CD4-positive, alpha-beta memory T cell (primary cell): ENCODE results near the gene RERGL. TPM values are rescaled to one million over a fixed set of nuclear protein-coding genes. Genes with fewer than 3 reads are reported as not detected.
"Not testable (repeated sequence)": the region's sequence is repeated elsewhere in the genome, so short reads cannot be mapped to it uniquely, and the experiment has no call there.

Source experiments
- CTCF ChIA-PET: fragments of 350-600 bp; sonication (Branson Sonifier 250); formaldehyde crosslinking; loops from one replicate; lab custom pipeline; 2021; ENCODE audit warnings: inconsistent platforms; ENCODE audit not compliant: partially characterized antibody; lab: Charles Lee
- POLR2A ChIA-PET: fragments of 350-600 bp; sonication (Branson Sonifier 250); formaldehyde crosslinking; loops from one replicate; lab custom pipeline; 2021; ENCODE audit not compliant: partially characterized antibody; lab: Charles Lee
- DNase-seq, 5 donors: peaks; one replicate each; pipeline versions ENCODE4 v3.0.0 to v3.0.0-alpha.2; 2020 to 2022; ENCODE audit warnings: mixed read lengths in 1 of 5
- H3K27ac ChIP-seq: one replicate; pipeline ENCODE4 v1.7.0; 2013; ENCODE audit warnings: low read depth, low read length
- H3K27me3 ChIP-seq: 2 replicates; pipeline ENCODE4 v1.7.0; 2013; ENCODE audit warnings: mild to moderate bottlenecking, low read length, moderate library complexity; ENCODE audit not compliant: insufficient read depth
- H3K36me3 ChIP-seq: 2 replicates; pipeline ENCODE4 v1.7.0; 2013; ENCODE audit warnings: mild to moderate bottlenecking, low read length, moderate library complexity; ENCODE audit not compliant: insufficient read depth
- H3K4me1 ChIP-seq: 2 replicates; pipeline ENCODE4 v1.7.0; 2013; ENCODE audit warnings: mild to moderate bottlenecking, low read length, moderate library complexity; ENCODE audit not compliant: insufficient read depth
- H3K4me3 ChIP-seq, 2 donors: one replicate each; pipeline ENCODE4 v1.7.0; 2013; ENCODE audit warnings: low read length in 2 of 2, mild to moderate bottlenecking in 1 of 2
- H3K9me3 ChIP-seq, 2 donors: one replicate each; pipeline ENCODE4 v1.7.0; 2013; ENCODE audit warnings: low read length in 2 of 2, control low read depth in 1 of 2; ENCODE audit not compliant: control insufficient read depth in 1 of 2
- H3K27ac Mint-ChIP-seq, 7 donors: one replicate each; pipeline ENCODE4 v1.8.0; 2020 to 2021; ENCODE audit warnings: mixed read lengths in 7 of 7, mild to moderate bottlenecking in 6 of 7, inconsistent platforms in 3 of 7, moderate library complexity in 3 of 7
- H3K27me3 Mint-ChIP-seq, 2 donors: one replicate each; pipeline ENCODE4 v1.8.0; 2020 to 2021; ENCODE audit warnings: mixed read lengths in 2 of 2
- H3K36me3 Mint-ChIP-seq, 2 donors: one replicate each; pipeline ENCODE4 v1.8.0; 2020 to 2021; ENCODE audit warnings: mixed read lengths in 2 of 2, inconsistent platforms in 1 of 2, mild to moderate bottlenecking in 1 of 2
- H3K4me1 Mint-ChIP-seq, 4 donors: one replicate each; pipeline ENCODE4 v1.8.0; 2020 to 2021; ENCODE audit warnings: mixed read lengths in 4 of 4, mild to moderate bottlenecking in 1 of 4
- H3K4me3 Mint-ChIP-seq, 8 donors: one replicate each; pipeline ENCODE4 v1.8.0; 2020 to 2021; ENCODE audit warnings: mixed read lengths in 8 of 8, mild to moderate bottlenecking in 7 of 8, moderate library complexity in 6 of 8, inconsistent platforms in 3 of 8
- H3K9me3 Mint-ChIP-seq, 8 donors: one replicate each; pipeline ENCODE4 v1.8.0; 2020 to 2021; ENCODE audit warnings: mixed read lengths in 8 of 8, mild to moderate bottlenecking in 5 of 8, inconsistent platforms in 3 of 8, moderate library complexity in 1 of 8
- intact Hi-C: fragments of 100-400 bp; cut with micrococcal nuclease; formaldehyde crosslinking; loops from one replicate; pipeline ENCODE4 v1.15.1; 2023
- polyA plus RNA-seq, 2 donors: library from polyadenylated mRNA; unstranded; fragments of 300-500 nt; fragmentation: Illumina TruSeq; gene quantifications; one replicate each; pipeline ENCODE4 v1.2.3, GENCODE V29; 2021
- total RNA-seq, 2 experiments: library from RNA; stranded (reverse); gene quantifications; one replicate each; pipeline ENCODE4 v1.2.3, GENCODE V29; 2021

RERGL gene
- total and polyA plus RNA-seq, 4 experiments from 2014 or later = not detected

- no peaks in the 10 kb centered on the region for H3K4me1 Mint-ChIP-seq
- H3K4me3 Mint-ChIP-seq = no peak overlapping the region
- H3K9me3 Mint-ChIP-seq = peaks cover 0 to 10% (median 4%) of the 10 kb centered on the region in 8 donors
- ChIA-PET POLR2A (no interaction called here), CTCF (no interaction called here)
- H3K27me3 ChIP-seq = no peaks in the 10 kb centered on the region
- H3K27ac ChIP-seq = no peak overlapping the region
- H3K36me3 Mint-ChIP-seq = no peaks in the 10 kb centered on the region
- no peaks in the 10 kb centered on the region for H3K4me1 ChIP-seq
- no peak overlapping the region for H3K27ac Mint-ChIP-seq
- H3K9me3 ChIP-seq = no peaks in the 10 kb centered on the region
- H3K4me3 ChIP-seq = no peak overlapping the region
- no peaks in the 10 kb centered on the region for H3K36me3 ChIP-seq
- no peaks in the 10 kb centered on the region for H3K27me3 Mint-ChIP-seq
- DNase-seq = no peak
- intact Hi-C loops = no loop called here
Measured at GRCh38 chr12:18068355-18068754, 21.6 kb downstream of the RERGL start.

- Histone ChIP-seq H3K27ac (no peak overlapping the region), H3K4me1 (no peaks in the 10 kb centered on the region), H3K36me3 (no peaks in the 10 kb centered on the region), H3K4me3 (no peak overlapping the region), H3K9me3 (no peaks in the 10 kb centered on the region), H3K27me3 (no peaks in the 10 kb centered on the region)
- Mint-ChIP-seq H3K4me3 (no peak overlapping the region), H3K36me3 (no peaks in the 10 kb centered on the region), H3K27me3 (no peaks in the 10 kb centered on the region), H3K9me3 (peaks cover 3 to 19% (median 7%) of the 10 kb centered on the region in 8 donors), H3K27ac (no peak overlapping the region), H3K4me1 (no peaks in the 10 kb centered on the region)
- intact Hi-C loops = no loop called here
- no peak for DNase-seq
- ChIA-PET POLR2A (no interaction called here), CTCF (no interaction called here)
Measured at GRCh38 chr12:18066666-18067065, 23.3 kb downstream of the RERGL start.

GRCh38 chr12:18062867-18063266, 27.1 kb downstream of the RERGL start:
- H3K27ac Mint-ChIP-seq, DNase-seq, H3K4me3 ChIP-seq, H3K36me3 ChIP-seq, H3K27me3 ChIP-seq, CTCF ChIA-PET, H3K4me3 Mint-ChIP-seq, H3K4me1 ChIP-seq, H3K27me3 Mint-ChIP-seq, H3K4me1 Mint-ChIP-seq, intact Hi-C loops, H3K36me3 Mint-ChIP-seq, H3K27ac ChIP-seq, POLR2A ChIA-PET, H3K9me3 ChIP-seq: not testable (repeated sequence)
- peaks cover 3 to 38% (median 17%) of the 10 kb centered on the region in 8 donors for H3K9me3 Mint-ChIP-seq

DNA sequence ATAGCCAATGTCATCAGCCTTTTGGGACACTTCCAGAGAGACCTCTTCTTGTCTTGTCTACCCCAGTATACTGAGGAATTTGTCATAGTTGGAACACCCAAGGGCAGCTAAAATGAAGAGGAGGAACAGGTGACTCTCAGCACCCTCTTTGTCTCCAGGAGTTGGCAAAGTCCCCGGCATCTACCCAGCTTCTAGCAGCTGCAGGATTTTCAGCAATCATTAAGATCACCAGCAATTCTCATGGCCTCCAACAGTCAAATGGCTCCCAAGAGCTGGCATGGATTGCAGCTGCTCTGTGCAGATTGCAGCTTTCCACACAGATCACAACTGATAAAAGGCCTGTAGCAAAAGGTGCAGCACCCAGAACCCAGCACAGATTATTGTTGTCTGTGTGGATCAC, 32.9 kb downstream of the RERGL start:
- CTCF ChIA-PET = no interaction called here
- Mint-ChIP-seq H3K4me1 (no peaks in the 10 kb centered on the region), H3K4me3 (no peak overlapping the region), H3K9me3 (peaks cover 0 to 35% (median 26%) of the 10 kb centered on the region in 8 donors), H3K36me3 (no peaks in the 10 kb centered on the region), H3K27me3 (no peaks in the 10 kb centered on the region), H3K27ac (no peak overlapping the region)
- Histone ChIP-seq H3K27ac (no peak overlapping the region), H3K36me3 (no peaks in the 10 kb centered on the region), H3K4me1 (no peaks in the 10 kb centered on the region), H3K4me3 (no peak overlapping the region), H3K27me3 (no peaks in the 10 kb centered on the region), H3K9me3 (no peaks in the 10 kb centered on the region)
- no peak for DNase-seq
- intact Hi-C loops = no loop called here
- POLR2A ChIA-PET = no interaction called here

DNA sequence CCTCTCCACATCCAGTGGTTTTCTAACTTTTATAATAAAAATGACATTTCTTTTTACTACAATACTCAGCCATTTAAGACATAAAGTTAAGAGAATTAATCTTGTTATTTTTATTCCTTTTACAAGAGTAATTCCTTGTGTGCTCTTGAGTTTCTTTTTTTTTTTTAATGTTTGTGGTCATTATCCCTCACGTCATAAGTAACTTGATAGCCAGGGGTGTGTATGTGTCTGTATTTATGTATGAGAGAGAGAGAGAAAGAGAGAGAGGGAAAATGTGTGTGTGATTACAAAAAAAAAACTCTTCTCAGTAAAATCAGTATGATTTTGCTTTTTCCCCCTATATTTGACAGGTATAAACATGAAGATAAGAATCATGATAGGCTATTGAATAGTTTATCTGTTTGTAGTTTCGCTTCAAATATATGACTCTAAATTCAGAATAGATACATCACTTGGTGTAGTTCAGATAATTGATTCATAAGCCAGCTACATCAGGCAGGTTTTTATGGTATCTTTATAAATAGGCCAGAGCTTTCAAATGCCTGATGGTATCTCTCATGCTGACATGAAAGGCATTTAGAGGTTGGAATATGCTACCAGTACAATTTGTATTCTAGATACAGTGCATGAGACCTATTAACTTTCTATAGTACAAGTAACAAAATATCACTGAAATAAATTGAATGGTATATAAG, 34.9 kb downstream of the RERGL start:
- H3K4me3 Mint-ChIP-seq = no peak overlapping the region
- no peak overlapping the region for H3K27ac Mint-ChIP-seq
- H3K27me3 Mint-ChIP-seq = no peaks in the 10 kb centered on the region

GRCh38 chr12:18045446-18045992, 44.5 kb downstream of the RERGL start:
- H3K9me3 ChIP-seq = no peaks in the 10 kb centered on the region
- Mint-ChIP-seq H3K4me1 (no peaks in the 10 kb centered on the region), H3K9me3 (peaks cover 0 to 16% (median 3%) of the 10 kb centered on the region in 8 donors), H3K36me3 (no peaks in the 10 kb centered on the region), H3K4me3 (no peak overlapping the region), H3K27me3 (no peaks in the 10 kb centered on the region), H3K27ac (no peak overlapping the region)
- no peak overlapping the region for H3K27ac ChIP-seq
- H3K4me3 ChIP-seq = no peak overlapping the region
- no peaks in the 10 kb centered on the region for H3K4me1 ChIP-seq
- POLR2A ChIA-PET = no interaction called here
- H3K27me3 ChIP-seq = no peaks in the 10 kb centered on the region
- CTCF ChIA-PET = no interaction called here
- no peak for DNase-seq
- intact Hi-C loops = no loop called here
- H3K36me3 ChIP-seq = no peaks in the 10 kb centered on the region

More for the DNA sequence above, 34.9 kb downstream of the RERGL start:
- H3K4me1 Mint-ChIP-seq = no peaks in the 10 kb centered on the region
- H3K36me3 ChIP-seq = no peaks in the 10 kb centered on the region
- DNase-seq = no peak
- H3K9me3 Mint-ChIP-seq = peaks cover 0 to 30% (median 19%) of the 10 kb centered on the region in 8 donors
- no peaks in the 10 kb centered on the region for H3K36me3 Mint-ChIP-seq
- CTCF ChIA-PET = no interaction called here
- no peaks in the 10 kb centered on the region for H3K27me3 ChIP-seq
- intact Hi-C loops = no loop called here
- no peak overlapping the region for H3K4me3 ChIP-seq
- H3K27ac ChIP-seq = no peak overlapping the region
- H3K9me3 ChIP-seq = no peaks in the 10 kb centered on the region
- POLR2A ChIA-PET = no interaction called here
- H3K4me1 ChIP-seq = no peaks in the 10 kb centered on the region

GRCh38 chr12:18040060-18040742, 49.8 kb downstream of the RERGL start:
- H3K9me3 Mint-ChIP-seq = peaks cover 0 to 23% (median 13%) of the 10 kb centered on the region in 8 donors
- H3K4me1 Mint-ChIP-seq, H3K27ac Mint-ChIP-seq, POLR2A ChIA-PET, H3K27ac ChIP-seq, H3K36me3 Mint-ChIP-seq, DNase-seq, intact Hi-C loops, H3K9me3 ChIP-seq, CTCF ChIA-PET, H3K4me3 Mint-ChIP-seq, H3K4me3 ChIP-seq, H3K27me3 Mint-ChIP-seq, H3K4me1 ChIP-seq, H3K36me3 ChIP-seq, H3K27me3 ChIP-seq: not testable (repeated sequence)
